SK-N-SH (cell line): ENCODE measurements around the gene CT55. TPM values are rescaled to one million over a fixed set of nuclear protein-coding genes. Genes with fewer than 3 reads are reported as not detected.
"Not testable (repeated sequence)": the region's sequence is repeated elsewhere in the genome, so short reads cannot be mapped to it uniquely, and the experiment has no call there.

Source experiments
- CTCF ChIA-PET: fragments of 300-600, 350-600 bp; formaldehyde crosslinking; extraction: SDS; loops from one replicate; lab custom pipeline; 2021; lab: Yijun Ruan, JAX
- POLR2A ChIA-PET: fragments of 350-600 bp; sonication (Branson Sonifier 250); formaldehyde crosslinking; extraction: SDS; loops from one replicate; lab custom pipeline; 2020; ENCODE audit warnings: antibody characterized with exemption, inconsistent platforms; lab: Yijun Ruan, JAX
- DNase-seq: peaks from one replicate; pipeline ENCODE4 v3.0.0; 2012
- H2AFZ ChIP-seq: fragments of 200-600 bp; sonication (generic); 2 replicates; pipeline ENCODE4 v1.8.1; 2016; ENCODE audit warnings: antibody characterized with exemption, mild to moderate bottlenecking, low read depth
- H3F3A ChIP-seq: fragments of 200-600 bp; sonication (generic); replicated peaks from 2 replicates; pipeline ENCODE3; 2016; ENCODE audit warnings: antibody characterized with exemption, mild to moderate bottlenecking; ENCODE audit not compliant: insufficient read depth
- H3K27ac ChIP-seq, 2 experiments: fragments of 200-500 bp in 1 of 2; fragments of 200-600 bp in 1 of 2; sonication (Bioruptor generic) in 1 of 2; sonication (generic), shearing (Covaris generic) in 1 of 2; 2 replicates each; pipeline versions ENCODE4 v1.5.1 to v1.6.1; 2014 to 2016; ENCODE audit warnings: low read depth in 2 of 2, inconsistent platforms in 1 of 2, low read length in 1 of 2, mild to moderate bottlenecking in 1 of 2, mixed read lengths in 1 of 2
- H3K27me3 ChIP-seq: fragments of 200-600 bp; sonication (generic), shearing (Covaris generic); 2 replicates; pipeline ENCODE4 v1.6.1; 2016; ENCODE audit warnings: mixed run types; ENCODE audit not compliant: insufficient read depth
- H3K36me3 ChIP-seq, 2 experiments: fragments of 200-500 bp in 1 of 2; fragments of 200-600 bp in 1 of 2; sonication (Bioruptor generic) in 1 of 2; sonication (generic) in 1 of 2; replicated peaks in 1 of 2; 2 replicates each; pipeline versions ENCODE3 to v1.5.1; 2014 to 2016; ENCODE audit warnings: low read length in 1 of 2, mild to moderate bottlenecking in 1 of 2; ENCODE audit not compliant: insufficient read depth in 2 of 2, control insufficient read depth in 1 of 2
- H3K4me1 ChIP-seq, 2 experiments: fragments of 200-500 bp in 1 of 2; fragments of 200-600 bp in 1 of 2; sonication (Bioruptor generic) in 1 of 2; sonication (generic), shearing (Covaris generic) in 1 of 2; 2 replicates each; pipeline versions ENCODE4 v1.5.1 to v1.6.1; 2014 to 2016; ENCODE audit warnings: low read depth in 1 of 2, low read length in 1 of 2, mixed run types in 1 of 2; ENCODE audit not compliant: insufficient read depth in 2 of 2, control insufficient read depth in 1 of 2
- H3K4me2 ChIP-seq: fragments of 200-600 bp; sonication (generic), shearing (Covaris generic); 2 replicates; pipeline ENCODE4 v1.6.1; 2017; ENCODE audit warnings: mixed run types
- H3K4me3 ChIP-seq, 2 experiments: fragments of 200-500 bp in 1 of 2; fragments of 200-600 bp in 1 of 2; sonication (Bioruptor generic) in 1 of 2; sonication (generic), shearing (Covaris generic) in 1 of 2; 2 replicates each; pipeline versions ENCODE4 v1.5.1 to v1.8.1; 2014 to 2016; ENCODE audit warnings: low read depth in 2 of 2, inconsistent platforms in 1 of 2, low read length in 1 of 2, mild to moderate bottlenecking in 1 of 2, mixed read lengths in 1 of 2, moderate library complexity in 1 of 2
- H3K79me2 ChIP-seq: fragments of 200-600 bp; sonication (generic); 2 replicates; pipeline ENCODE4 v1.8.1; 2017; ENCODE audit warnings: mild to moderate bottlenecking; ENCODE audit not compliant: insufficient read depth
- H3K9ac ChIP-seq: fragments of 200-600 bp; sonication (generic); 2 replicates; pipeline ENCODE4 v1.6.1; 2017; ENCODE audit warnings: mixed run types
- H3K9me2 ChIP-seq: fragments of 200-600 bp; sonication (generic); 2 replicates; pipeline ENCODE4 v1.6.1; 2017; ENCODE audit warnings: mixed run types
- H3K9me3 ChIP-seq: fragments of 200-600 bp; sonication (generic); 2 replicates; pipeline ENCODE4 v1.6.1; 2017; ENCODE audit warnings: mixed run types, mild to moderate bottlenecking, moderate library complexity
- H4K20me1 ChIP-seq: fragments of 200-600 bp; sonication (generic); 2 replicates; pipeline ENCODE4 v1.6.1; 2017; ENCODE audit warnings: mild to moderate bottlenecking, mixed run types; ENCODE audit not compliant: insufficient read depth
- EP300 ChIP-seq, 2 experiments: IDR thresholded peaks; 2 replicates each; pipeline versions ENCODE4 v1.4.0 to v1.6.1; 2012; ENCODE audit warnings: borderline replicate concordance in 1 of 2, low read depth in 1 of 2, low read length in 1 of 2
- FOXJ3 ChIP-seq: sonication (generic); formaldehyde crosslinking; IDR thresholded peaks from 2 replicates; pipeline ENCODE4 v1.5.1; 2020; ENCODE audit warnings: mild to moderate bottlenecking, missing genetic modification reagents
- MAX ChIP-seq: IDR thresholded peaks from 2 replicates; pipeline ENCODE4 v1.4.0; 2012; ENCODE audit warnings: low read depth
- RAD21 ChIP-seq: IDR thresholded peaks from 2 replicates; pipeline ENCODE4 v1.6.1; 2012; ENCODE audit warnings: mild to moderate bottlenecking, low read length
- RCOR1 ChIP-seq: fragments of 150-350 bp; IDR thresholded peaks from 2 replicates; pipeline ENCODE4 v1.6.1; 2017; ENCODE audit warnings: antibody characterized with exemption, low read length
- SIN3A ChIP-seq: IDR thresholded peaks from 2 replicates; pipeline ENCODE4 v1.6.1; 2012; ENCODE audit warnings: low read depth, mild to moderate bottlenecking, low read length, moderate library complexity, borderline replicate concordance
- TEAD4 ChIP-seq: IDR thresholded peaks from 2 replicates; pipeline ENCODE4 v1.4.0; 2012; ENCODE audit warnings: mild to moderate bottlenecking, borderline replicate concordance; ENCODE audit not compliant: insufficient read depth
- WGBS: methylation state at CpG from one replicate; pipeline ENCODE4 v1.1.6; 2017; ENCODE audit warnings: low lambda C conversion rate; 5-methylcytosine and 5-hydroxymethylcytosine counted together
- polyA plus RNA-seq, 3 experiments: library from polyadenylated mRNA; depleted of rRNA; stranded (reverse); fragments of >200 nt; gene quantifications; 2 replicates each; pipeline ENCODE4 v1.2.3, GENCODE V29; 2012
- TF ChIP-seq, protein P1 (sequence below): fragments of 150-350 bp; IDR thresholded peaks from 2 replicates; pipeline ENCODE4 v1.6.1; 2016; ENCODE audit warnings: mild to moderate bottlenecking, low read depth, low read length
- TF ChIP-seq, protein P2 (sequence below): IDR thresholded peaks from 2 replicates; pipeline ENCODE4; 2012

The CT55 gene
- polyA plus RNA-seq, 1 of the 3 experiments (the other 2 are of a cell fraction): 1.5 TPM

GRCh38 chrX:135178636-135179035 lies 7.4 kb upstream of the CT55 start (continued):
- TF ChIP-seq, protein P1, sequence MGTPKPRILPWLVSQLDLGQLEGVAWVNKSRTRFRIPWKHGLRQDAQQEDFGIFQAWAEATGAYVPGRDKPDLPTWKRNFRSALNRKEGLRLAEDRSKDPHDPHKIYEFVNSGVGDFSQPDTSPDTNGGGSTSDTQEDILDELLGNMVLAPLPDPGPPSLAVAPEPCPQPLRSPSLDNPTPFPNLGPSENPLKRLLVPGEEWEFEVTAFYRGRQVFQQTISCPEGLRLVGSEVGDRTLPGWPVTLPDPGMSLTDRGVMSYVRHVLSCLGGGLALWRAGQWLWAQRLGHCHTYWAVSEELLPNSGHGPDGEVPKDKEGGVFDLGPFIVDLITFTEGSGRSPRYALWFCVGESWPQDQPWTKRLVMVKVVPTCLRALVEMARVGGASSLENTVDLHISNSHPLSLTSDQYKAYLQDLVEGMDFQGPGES: no peak
- TF ChIP-seq TEAD4: no peak

- H3K36me3 ChIP-seq: no peaks in the 10 kb centered on the region
- H3K9ac ChIP-seq: no peak overlapping the region
- no peak overlapping the region for H3K4me3 ChIP-seq
- no peak overlapping the region for H3K4me2 ChIP-seq
- no peak for TF ChIP-seq TEAD4
- TF ChIP-seq, protein P2, sequence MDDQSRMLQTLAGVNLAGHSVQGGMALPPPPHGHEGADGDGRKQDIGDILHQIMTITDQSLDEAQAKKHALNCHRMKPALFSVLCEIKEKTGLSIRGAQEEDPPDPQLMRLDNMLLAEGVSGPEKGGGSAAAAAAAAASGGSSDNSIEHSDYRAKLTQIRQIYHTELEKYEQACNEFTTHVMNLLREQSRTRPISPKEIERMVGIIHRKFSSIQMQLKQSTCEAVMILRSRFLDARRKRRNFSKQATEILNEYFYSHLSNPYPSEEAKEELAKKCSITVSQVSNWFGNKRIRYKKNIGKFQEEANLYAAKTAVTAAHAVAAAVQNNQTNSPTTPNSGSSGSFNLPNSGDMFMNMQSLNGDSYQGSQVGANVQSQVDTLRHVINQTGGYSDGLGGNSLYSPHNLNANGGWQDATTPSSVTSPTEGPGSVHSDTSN: no peak
- TF ChIP-seq RAD21: no peak
- TF ChIP-seq FOXJ3: no peak
- no peak for TF ChIP-seq RCOR1
- no peak for TF ChIP-seq MAX
- no peak for TF ChIP-seq SIN3A
- no peak for TF ChIP-seq EP300 (IDR thresholded peaks at IDR 0.05; ENCODE audit: borderline replicate concordance in 1 of 2, low read depth in 1 of 2, low read length in 1 of 2)
- TF ChIP-seq, all 33 proteins: peak for 0
- H3K79me2 ChIP-seq: no peaks in the 10 kb centered on the region
- H3K9me2 ChIP-seq: no peaks in the 10 kb centered on the region
- no peaks in the 10 kb centered on the region for H3K9me3 ChIP-seq
- POLR2A ChIA-PET: no interaction called here
- no peaks in the 10 kb centered on the region for H3K27me3 ChIP-seq
- no peak overlapping the region for H3K27ac ChIP-seq
- no peaks in the 10 kb centered on the region for H3F3A ChIP-seq
- DNase-seq: no peak
- no peak overlapping the region for H2AFZ ChIP-seq
- CTCF ChIA-PET: no interaction called here
- WGBS: 36% methylated on average over 10 of the region's 10 CpGs
- H3K4me1 ChIP-seq: no peaks in the 10 kb centered on the region
- no peaks in the 10 kb centered on the region for H4K20me1 ChIP-seq
Observed at GRCh38 chrX:135170468-135170867, 730 bp downstream of the CT55 start.

- H2AFZ ChIP-seq, H3K9me3 ChIP-seq, POLR2A ChIA-PET, H3K27me3 ChIP-seq, H4K20me1 ChIP-seq, H3K36me3 ChIP-seq, DNase-seq, H3K4me3 ChIP-seq, H3K9me2 ChIP-seq, H3K79me2 ChIP-seq, H3K4me2 ChIP-seq, H3K4me1 ChIP-seq, H3F3A ChIP-seq, H3K9ac ChIP-seq, H3K27ac ChIP-seq, CTCF ChIA-PET: not testable (repeated sequence)
- WGBS: 10% methylated on average over 3 of the region's 3 CpGs
Observed at GRCh38 chrX:135169534-135169933, 1.7 kb downstream of the CT55 start.
